H7 (cell line): ENCODE measurements around the gene HTR5A. TPM values are rescaled to one million over a fixed set of nuclear protein-coding genes. Genes with fewer than 3 reads are reported as not detected.

Experiments used
- total RNA-seq: library from RNA; depleted of rRNA; stranded (reverse); fragments of >200 nt; shearing (Covaris generic); gene quantifications from 2 replicates; pipeline ENCODE4 v1.2.3, GENCODE V29; 2014; rRNA removed

Gene HTR5A
- total RNA-seq, 1 experiment from 2014 or later: not detected

Other genes starting within 250 kb of the HTR5A start
- 19.0 and 21.9 TPM in 2 replicates for gene PAXIP1, start 67.2 kb upstream of the HTR5A start, total RNA-seq
- gene INSIG1, start 227.6 kb downstream of the HTR5A start, total RNA-seq: 91.7 and 114 TPM in 2 replicates